HG03565 (cell line): ENCODE results near the gene CFAP99.

Experiments
- ATAC-seq: cut with Tn5 transposase; IDR thresholded peaks from one replicate; pipeline ENCODE4 v1.9.1; 2021; ENCODE audit warnings: mild to moderate bottlenecking, moderate library complexity; ENCODE audit not compliant: unreplicated experiment

CFAP99 gene

DNA sequence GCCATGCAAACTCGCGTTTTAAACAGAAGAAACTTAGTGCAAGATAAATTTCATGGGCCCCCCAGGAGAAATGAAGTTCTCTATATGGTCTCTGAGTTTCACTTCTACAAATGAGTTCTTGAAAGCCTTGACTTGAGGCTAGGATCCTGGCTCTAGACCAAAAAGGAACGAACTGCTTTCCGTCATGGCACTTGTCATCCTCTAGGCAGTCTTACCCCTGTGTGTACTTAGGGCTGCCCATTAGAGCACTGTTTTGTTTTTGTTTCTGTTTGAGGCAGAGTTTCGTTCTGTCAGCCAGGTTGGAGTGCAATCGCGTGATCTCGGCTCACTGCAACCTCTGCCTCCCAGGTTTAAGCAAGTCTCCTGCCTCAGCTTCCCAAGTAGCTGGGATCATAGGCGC is 79.2 kb downstream of the CFAP99 start:
- peak; percentile 88 for ATAC-seq

DNA sequence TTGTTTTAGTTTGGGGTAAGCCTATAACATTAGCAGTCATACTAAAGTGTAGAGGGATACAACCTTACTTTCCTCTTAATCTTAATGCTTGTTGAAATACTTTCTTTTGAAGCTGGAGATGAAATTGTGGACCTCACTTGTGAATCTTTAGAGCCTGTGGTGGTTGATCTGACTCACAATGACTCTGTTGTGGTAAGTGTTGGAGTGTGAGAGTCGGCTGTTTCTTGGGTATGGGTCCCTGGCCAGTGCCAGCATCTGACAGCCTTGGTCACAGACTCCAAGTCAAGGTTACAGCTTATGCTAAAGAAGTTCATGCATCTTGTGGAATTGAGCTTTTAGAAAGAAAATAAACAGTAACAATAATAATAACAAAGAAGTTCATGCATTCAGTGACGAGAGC is 81.8 kb downstream of the CFAP99 start:
- no peak for ATAC-seq

DNA sequence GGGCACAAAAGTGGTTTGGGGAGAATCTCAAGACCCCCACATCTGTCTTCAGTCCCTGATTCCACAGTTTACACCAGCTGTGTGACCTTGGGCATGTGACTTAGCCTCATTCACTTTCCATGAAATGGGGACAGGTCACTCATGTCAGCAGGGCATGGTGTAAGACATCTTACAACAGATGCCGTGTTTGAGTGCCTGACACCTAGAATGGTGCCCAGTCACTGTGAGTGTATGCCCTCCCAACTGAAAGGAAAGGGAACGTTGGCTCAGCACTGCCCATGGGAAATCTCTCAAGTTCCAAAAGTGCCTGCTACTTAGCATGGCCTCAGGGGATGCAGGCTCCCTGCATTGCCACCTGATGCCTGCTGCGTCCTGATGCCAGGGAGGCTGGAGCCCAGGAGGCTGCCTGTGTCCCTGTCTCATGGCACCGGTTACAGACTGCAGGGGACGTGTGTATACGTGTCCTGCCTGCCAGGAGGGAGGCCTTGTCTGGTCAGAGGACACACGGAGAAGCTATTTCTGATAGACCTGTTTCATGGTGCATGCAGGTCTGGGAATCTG is 82.4 kb downstream of the CFAP99 start:
- no peak for ATAC-seq

DNA sequence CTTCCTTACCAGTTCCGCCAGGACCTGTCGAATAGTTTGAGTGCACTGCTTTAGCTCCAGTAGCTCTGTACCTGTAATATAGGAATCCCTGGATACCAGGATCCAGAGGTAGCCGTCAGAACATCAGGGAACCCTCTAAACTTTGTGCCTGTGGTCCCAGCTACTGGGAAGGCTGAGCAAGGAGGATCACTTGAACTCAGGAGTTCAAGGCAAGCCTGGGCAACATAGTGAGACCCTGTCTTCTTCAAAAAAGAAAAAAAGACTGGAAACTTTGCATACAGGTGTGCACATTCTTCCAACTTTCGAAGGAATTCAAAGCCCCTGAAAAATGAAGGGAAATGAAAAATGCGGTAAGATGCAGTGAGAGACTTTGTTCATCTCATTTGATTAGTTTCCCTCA is 85.1 kb downstream of the CFAP99 start:
- no peak for ATAC-seq

DNA sequence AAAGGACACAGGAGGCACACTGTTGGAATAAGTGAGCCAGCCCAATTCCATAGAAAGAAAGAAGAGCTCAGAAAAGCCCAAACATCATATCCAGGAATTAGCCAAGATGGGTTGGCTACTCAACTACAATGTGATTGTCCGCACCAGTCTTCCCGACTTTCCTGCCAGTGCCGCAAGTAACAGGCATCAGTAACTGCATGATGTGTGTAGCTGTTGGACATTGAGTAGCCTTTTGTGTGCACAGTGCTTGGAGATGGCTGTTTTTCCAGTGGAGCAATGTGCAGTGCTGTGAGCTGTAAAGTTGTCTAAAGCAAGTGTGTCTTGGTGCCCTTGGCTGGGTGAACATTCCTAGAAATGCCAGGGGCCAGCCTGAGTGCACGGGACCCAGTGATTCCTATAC is 88.5 kb downstream of the CFAP99 start:
- no peak for ATAC-seq

DNA sequence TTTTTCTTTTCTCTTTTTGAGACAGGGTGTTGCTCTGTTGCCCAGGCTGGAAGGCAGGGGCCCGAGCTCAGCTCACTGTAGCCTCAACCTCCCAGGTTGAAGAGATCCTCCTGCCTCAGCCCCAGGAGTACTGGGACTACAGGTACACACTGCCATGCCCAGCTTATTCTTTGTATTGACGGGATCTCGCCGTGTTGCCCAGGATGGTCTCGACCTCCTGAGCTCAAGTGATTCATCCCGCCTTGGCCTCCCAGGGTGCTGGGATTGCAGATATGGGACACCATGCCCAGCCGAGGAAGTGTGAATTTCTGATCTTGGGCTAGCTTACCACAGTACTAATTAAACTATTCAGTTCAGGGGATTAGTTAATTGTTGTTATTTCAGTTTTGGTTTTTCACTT is 89.1 kb downstream of the CFAP99 start:
- ATAC-seq = no peak

DNA sequence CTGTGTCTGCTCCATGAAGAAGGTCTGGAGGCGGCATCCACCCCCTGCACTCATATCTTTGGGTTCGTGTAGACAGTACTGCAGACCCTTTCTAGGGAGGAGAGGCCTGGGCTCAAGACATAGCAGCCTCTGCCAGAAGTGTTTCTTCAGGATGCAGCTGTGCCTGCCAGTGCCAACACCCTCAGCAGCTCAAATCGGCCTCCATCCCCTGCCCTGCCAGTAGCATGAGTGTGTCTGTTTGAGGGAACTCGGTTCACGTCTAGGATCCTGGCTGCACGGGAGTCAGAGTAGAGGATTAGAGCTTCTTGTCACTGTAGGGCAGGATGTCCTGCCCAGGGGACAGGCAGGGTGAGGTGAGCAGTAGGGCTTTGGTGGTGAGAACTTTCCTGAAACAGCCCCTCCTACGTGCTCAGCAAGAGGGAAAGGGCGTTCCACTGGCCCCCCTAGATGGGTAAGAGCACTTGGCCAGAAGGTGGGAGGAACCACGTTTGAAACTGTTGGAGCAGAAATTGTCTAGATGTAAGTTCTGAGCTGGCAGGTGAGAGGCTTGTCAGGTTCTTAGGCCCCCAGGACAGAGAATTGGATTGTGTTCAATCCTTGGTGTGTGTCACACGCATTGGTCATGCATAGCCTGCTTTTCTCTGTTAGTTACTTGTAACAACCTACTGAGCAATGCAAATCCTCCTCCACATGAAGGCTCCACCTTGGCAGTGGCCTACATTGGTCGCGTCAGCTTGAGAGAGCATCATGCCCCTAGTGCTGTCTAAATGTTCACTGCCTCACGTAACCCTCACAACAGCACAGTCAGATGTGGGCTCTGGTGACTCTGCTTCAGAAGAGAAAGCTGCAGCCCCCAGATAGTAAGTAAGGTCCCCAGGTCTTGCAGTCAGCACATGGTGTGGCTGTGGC is 91.8 kb downstream of the CFAP99 start:
- no peak for ATAC-seq

DNA sequence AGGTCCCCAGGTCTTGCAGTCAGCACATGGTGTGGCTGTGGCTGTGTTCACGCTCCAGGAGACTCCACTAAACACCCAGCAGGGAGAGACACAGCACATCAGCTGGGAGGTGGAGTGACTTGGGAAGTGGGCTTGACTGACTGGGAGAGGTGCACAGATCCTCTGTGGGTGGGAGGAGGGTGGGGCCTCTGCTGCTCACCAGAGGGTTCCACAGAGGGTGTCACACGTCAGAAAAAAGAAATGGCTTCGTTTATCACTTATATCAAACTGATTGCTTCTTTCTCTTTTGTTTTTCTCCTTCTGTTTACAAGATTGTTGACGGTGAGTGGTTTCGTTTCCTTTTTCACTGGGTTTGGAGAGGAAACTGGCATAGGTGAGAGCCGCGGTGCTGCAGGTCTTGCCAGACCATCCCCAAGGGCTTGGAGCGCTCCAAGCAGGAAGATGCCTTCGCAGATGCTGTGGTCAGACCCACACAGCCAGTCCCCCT is 92.9 kb downstream of the CFAP99 start:
- no peak for ATAC-seq
